Measurements from ENCODE around the gene SMIM21.

Gene SMIM21

GRCh38 chr18:75422341-75422910, 5.1 kb downstream of the SMIM21 start:
- no peak for DNase-seq (ENCODE audit: low spot score)

GRCh38 chr18:75421656-75422055, 5.8 kb downstream of the SMIM21 start:
- no peak for DNase-seq (ENCODE audit: low spot score)

GRCh38 chr18:75418293-75419005, 9.1 kb downstream of the SMIM21 start:
- DNase-seq (ENCODE audit: low spot score), result no peak

GRCh38 chr18:75410611-75411010, 16.9 kb downstream of the SMIM21 start:
- no peak for DNase-seq (ENCODE audit: low spot score)

- no peak for DNase-seq (ENCODE audit: low spot score)
Measured at GRCh38 chr18:75409806-75410205, 17.7 kb downstream of the SMIM21 start.

- DNase-seq (ENCODE audit: low spot score), result no peak
Measured at GRCh38 chr18:75408554-75409506, 18.7 kb downstream of the SMIM21 start.

GRCh38 chr18:75407468-75408437, 19.8 kb downstream of the SMIM21 start:
- no peak for DNase-seq (ENCODE audit: low spot score)

GRCh38 chr18:75406491-75407445, 20.7 kb downstream of the SMIM21 start:
- no peak for DNase-seq (ENCODE audit: low spot score)

- no peak for DNase-seq (ENCODE audit: low spot score)
Measured at GRCh38 chr18:75405351-75405750, 22.2 kb downstream of the SMIM21 start.

- no peak for DNase-seq (ENCODE audit: low spot score)
Measured at GRCh38 chr18:75400366-75400765, 27.1 kb downstream of the SMIM21 start.

GRCh38 chr18:75395137-75395536, 32.4 kb downstream of the SMIM21 start:
- no peak for DNase-seq (ENCODE audit: low spot score)

- DNase-seq (ENCODE audit: low spot score), result no peak
Measured at GRCh38 chr18:75393721-75394120, 33.8 kb downstream of the SMIM21 start.

GRCh38 chr18:75392226-75392578, 35.3 kb downstream of the SMIM21 start:
- DNase-seq (ENCODE audit: low spot score), result no peak

GRCh38 chr18:75391279-75392225, 36.0 kb downstream of the SMIM21 start:
- DNase-seq (ENCODE audit: low spot score), result no peak

GRCh38 chr18:75390854-75391253, 36.6 kb downstream of the SMIM21 start:
- DNase-seq (ENCODE audit: low spot score), result no peak

GRCh38 chr18:75384144-75384543, 43.4 kb downstream of the SMIM21 start:
- no peak for DNase-seq (ENCODE audit: low spot score)

GRCh38 chr18:75378376-75379315, 48.9 kb downstream of the SMIM21 start:
- DNase-seq (ENCODE audit: low spot score), result no peak

GRCh38 chr18:75377926-75378325, 49.6 kb downstream of the SMIM21 start:
- no peak for DNase-seq (ENCODE audit: low spot score)

Measured in NAMALWA (cell line).